Caco-2 (cell line): Measurements from ENCODE around the gene ARHGEF33. TPM values are rescaled to one million over a fixed set of nuclear protein-coding genes. Genes with fewer than 3 reads are reported as not detected.

Experiments
- BruUV-seq: library from RNA; stranded (reverse); fragments of 400-500 nt; replicated peaks from 2 replicates; lab custom pipeline; 2021; lab: Mats Ljungman, UMichigan
- CTCF ChIA-PET: fragments of 300-600 bp; sonication (Branson Sonifier 250); formaldehyde crosslinking; loops from one replicate; lab custom pipeline; 2022; ENCODE audit warnings: antibody characterized with exemption; lab: Charles Lee
- POLR2A ChIA-PET: fragments of 300-600 bp; sonication (Branson Sonifier 250); formaldehyde crosslinking; loops from one replicate; lab custom pipeline; 2022; ENCODE audit warnings: antibody characterized with exemption; lab: Charles Lee
- DNase-seq, 2 experiments: peaks; one replicate each; pipeline versions ENCODE4 v3.0.0 to v3.0.0-alpha.2; 2020 to 2022
- H3K27me3 ChIP-seq: replicated peaks from 2 replicates; pipeline ENCODE4 v1.6.0; 2011; ENCODE audit warnings: low read length; ENCODE audit not compliant: control insufficient read depth, insufficient read depth
- H3K36me3 ChIP-seq: 2 replicates; pipeline ENCODE4 v1.5.1; 2011; ENCODE audit warnings: low read length; ENCODE audit not compliant: control insufficient read depth, insufficient read depth
- H3K4me1 ChIP-seq: fragments of 250-450 bp; sonication (Bioruptor Pico); 2 replicates; pipeline ENCODE4 v1.5.1; 2020; ENCODE audit warnings: mild to moderate bottlenecking
- H3K4me3 ChIP-seq: 2 replicates; pipeline ENCODE4 v1.5.1; 2011; ENCODE audit warnings: low read depth, mild to moderate bottlenecking, control low read depth, low read length
- H3K9me3 ChIP-seq: fragments of 250-450 bp; sonication (Bioruptor Pico); 2 replicates; pipeline ENCODE4 v1.5.1; 2020; ENCODE audit warnings: mild to moderate bottlenecking, moderate library complexity
- H3K27ac Mint-ChIP-seq: one replicate; pipeline ENCODE4 v1.8.0; 2022; ENCODE audit warnings: mixed read lengths; ENCODE audit not compliant: unreplicated experiment
- H3K27me3 Mint-ChIP-seq: one replicate; pipeline ENCODE4 v1.8.0; 2022; ENCODE audit warnings: mixed read lengths; ENCODE audit not compliant: insufficient read depth, unreplicated experiment
- H3K36me3 Mint-ChIP-seq: one replicate; pipeline ENCODE4 v1.8.0; 2022; ENCODE audit warnings: mild to moderate bottlenecking, mixed read lengths; ENCODE audit not compliant: insufficient read depth, unreplicated experiment
- H3K4me1 Mint-ChIP-seq: one replicate; pipeline ENCODE4 v1.8.0; 2022; ENCODE audit warnings: low read depth, mixed read lengths; ENCODE audit not compliant: unreplicated experiment
- H3K4me3 Mint-ChIP-seq: one replicate; pipeline ENCODE4 v1.8.0; 2022; ENCODE audit warnings: mild to moderate bottlenecking, moderate library complexity, mixed read lengths; ENCODE audit not compliant: unreplicated experiment
- H3K9me3 Mint-ChIP-seq: one replicate; pipeline ENCODE4 v1.8.0; 2022; ENCODE audit warnings: mixed read lengths; ENCODE audit not compliant: unreplicated experiment
- CTCF ChIP-seq, 2 experiments: fragments of 200-600 bp in 1 of 2; IDR thresholded peaks; 1 replicate in 1 of 2; 2 replicates in 1 of 2; pipeline versions ENCODE4 v1.5.1 to v1.8.0; 2011 to 2022; ENCODE audit warnings: antibody characterized with exemption in 1 of 2, control low read depth in 1 of 2, inconsistent platforms in 1 of 2, low read depth in 1 of 2, low read length in 1 of 2, mild to moderate bottlenecking in 1 of 2, moderate library complexity in 1 of 2; ENCODE audit not compliant: insufficient read depth in 1 of 2, severe bottlenecking in 1 of 2, unreplicated experiment in 1 of 2
- intact Hi-C: fragments of 100-400 bp; cut with micrococcal nuclease; formaldehyde crosslinking; loops from one replicate; pipeline ENCODE4 v1.10.0; 2022; ENCODE audit not compliant: unreplicated experiment
- total RNA-seq: library from RNA; stranded (reverse); gene quantifications from 2 replicates; pipeline ENCODE4 v1.2.3, GENCODE V29; 2022

ARHGEF33 gene
- total RNA-seq, 1 experiment from 2014 or later, result not detected

DNA sequence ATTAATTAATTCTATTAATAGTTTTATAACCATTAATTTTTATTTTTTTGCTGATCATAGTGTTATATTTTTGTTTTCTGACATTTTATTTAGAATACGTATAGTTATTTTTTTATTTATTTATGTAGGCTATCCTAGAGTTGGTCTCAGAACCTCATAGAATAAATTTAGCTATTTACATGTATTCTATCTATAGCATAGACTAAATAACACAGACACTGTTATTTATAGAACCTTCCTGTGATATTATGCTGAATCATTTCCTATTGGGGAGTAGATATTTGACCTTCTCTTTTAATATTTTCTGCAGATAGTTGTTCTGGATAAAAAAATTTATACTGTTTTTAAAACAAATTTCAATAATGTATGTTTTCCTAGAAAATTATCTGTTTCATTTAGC lies 20.2 kb downstream of the ARHGEF33 start:
- Mint-ChIP-seq H3K4me1 (no peaks in the 10 kb centered on the region), H3K9me3 (no peaks in the 10 kb centered on the region), H3K4me3 (no peak overlapping the region), H3K27ac (no peak overlapping the region), H3K36me3 (no peaks in the 10 kb centered on the region), H3K27me3 (no peaks in the 10 kb centered on the region)
- Histone ChIP-seq H3K4me1 (no peaks in the 10 kb centered on the region), H3K4me3 (no peak overlapping the region), H3K9me3 (no peaks in the 10 kb centered on the region), H3K27me3 (no peaks in the 10 kb centered on the region), H3K36me3 (no peaks in the 10 kb centered on the region)
- no peak for TF ChIP-seq CTCF (IDR thresholded peaks at IDR 0.05; ENCODE audit: insufficient read depth in 1 of 2, low read depth in 1 of 2, low read length in 1 of 2, severe bottlenecking in 1 of 2, unreplicated experiment in 1 of 2)
- BruUV-seq, result no TSS peak
- ChIA-PET CTCF (no interaction called here), POLR2A (no interaction called here)
- no peak for DNase-seq
- intact Hi-C loops, result no loop called here

GRCh38 chr2:38911191-38911590 lies 21.5 kb downstream of the ARHGEF33 start:
- BruUV-seq, result no TSS peak
- CTCF ChIA-PET, result no interaction called here

GRCh38 chr2:38912619-38913018 lies 22.9 kb downstream of the ARHGEF33 start:
- no peak for DNase-seq
- Mint-ChIP-seq H3K4me1 (no peaks in the 10 kb centered on the region), H3K27me3 (no peaks in the 10 kb centered on the region), H3K27ac (no peak overlapping the region), H3K36me3 (no peaks in the 10 kb centered on the region), H3K9me3 (no peaks in the 10 kb centered on the region), H3K4me3 (no peak overlapping the region)
- BruUV-seq, result no TSS peak
- no peaks in the 10 kb centered on the region for H3K27me3 ChIP-seq
- H3K36me3 ChIP-seq, result no peaks in the 10 kb centered on the region
- TF ChIP-seq CTCF (IDR thresholded peaks at IDR 0.05; ENCODE audit: insufficient read depth in 1 of 2, low read depth in 1 of 2, low read length in 1 of 2, severe bottlenecking in 1 of 2, unreplicated experiment in 1 of 2), result no peak
- no peak overlapping the region for H3K4me3 ChIP-seq
- no peaks in the 10 kb centered on the region for H3K9me3 ChIP-seq
- ChIA-PET POLR2A (no interaction called here), CTCF (interaction anchor here (0.7 kb wide), 1 partner anchor 52 kb away, joined by 3 read pairs; no protein-coding TSS in a partner anchor)
- no peaks in the 10 kb centered on the region for H3K4me1 ChIP-seq
- intact Hi-C loops, result no loop called here

More at GRCh38 chr2:38911191-38911590, 21.5 kb downstream of the ARHGEF33 start:
- Histone ChIP-seq H3K36me3 (no peaks in the 10 kb centered on the region), H3K9me3 (no peaks in the 10 kb centered on the region), H3K4me3 (no peak overlapping the region), H3K27me3 (no peaks in the 10 kb centered on the region), H3K4me1 (no peaks in the 10 kb centered on the region)
- no peaks in the 10 kb centered on the region for H3K4me1 Mint-ChIP-seq
- no peak overlapping the region for H3K4me3 Mint-ChIP-seq
- H3K36me3 Mint-ChIP-seq, result no peaks in the 10 kb centered on the region
- H3K9me3 Mint-ChIP-seq, result no peaks in the 10 kb centered on the region
- H3K27me3 Mint-ChIP-seq, result no peaks in the 10 kb centered on the region
- intact Hi-C loops, result no loop called here
- H3K27ac Mint-ChIP-seq, result no peak overlapping the region
- no peak for DNase-seq
- TF ChIP-seq CTCF (IDR thresholded peaks at IDR 0.05; ENCODE audit: insufficient read depth in 1 of 2, low read depth in 1 of 2, low read length in 1 of 2, severe bottlenecking in 1 of 2, unreplicated experiment in 1 of 2), result no peak
- POLR2A ChIA-PET, result no interaction called here
